Measurements from ENCODE around the gene EVC2.

The EVC2 gene

GRCh38 chr4:5650040-5650439 lies 58.3 kb downstream of the EVC2 start:
- TF ChIP-seq CTCF (IDR thresholded peaks at IDR 0.05; ENCODE audit: poor library complexity, severe bottlenecking), result no peak
- H3K9me3 ChIP-seq (ENCODE audit: severe bottlenecking), result no peaks in the 10 kb centered on the region
- ATAC-seq (ENCODE audit: low read depth) (no peak), DNase-seq (ENCODE audit: low spot score) (no peak)
- H3K4me1 ChIP-seq (ENCODE audit: insufficient read depth, poor library complexity, severe bottlenecking), result no peaks in the 10 kb centered on the region
- H3K4me3 ChIP-seq (ENCODE audit: severe bottlenecking), result no peak overlapping the region
- H3K27me3 ChIP-seq (ENCODE audit: insufficient read depth, poor library complexity, severe bottlenecking), result no peaks in the 10 kb centered on the region
- no peak overlapping the region for H3K27ac ChIP-seq (ENCODE audit: poor library complexity, severe bottlenecking)
- peaks cover 22% of the 10 kb centered on the region for H3K36me3 ChIP-seq (ENCODE audit: low read depth)

DNA sequence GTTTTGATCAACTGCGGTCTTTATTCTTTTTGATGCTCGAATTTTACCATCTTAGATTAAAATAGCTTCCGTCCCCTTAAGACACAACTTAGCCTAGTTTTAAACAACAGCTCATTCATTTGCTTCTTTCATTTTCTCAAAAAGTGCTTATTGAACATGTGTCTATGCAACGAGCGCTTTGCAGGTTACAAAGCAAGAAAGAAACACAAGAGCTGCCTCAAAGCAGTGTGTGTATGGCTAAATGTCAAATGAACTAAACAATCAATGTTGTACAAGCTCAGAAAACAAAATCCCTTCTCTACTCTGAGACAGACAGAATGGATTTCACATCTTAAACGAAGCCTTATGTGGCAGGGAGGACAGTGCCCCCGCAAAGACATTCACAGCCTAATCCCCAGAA lies 61.0 kb downstream of the EVC2 start:
- Histone ChIP-seq H3K36me3 (ENCODE audit: low read depth) (peaks cover 14% of the 10 kb centered on the region), H3K27ac (ENCODE audit: poor library complexity, severe bottlenecking) (no peak overlapping the region), H3K9me3 (ENCODE audit: severe bottlenecking) (no peaks in the 10 kb centered on the region), H3K27me3 (ENCODE audit: insufficient read depth, poor library complexity, severe bottlenecking) (no peaks in the 10 kb centered on the region), H3K4me3 (ENCODE audit: severe bottlenecking) (no peak overlapping the region), H3K4me1 (ENCODE audit: insufficient read depth, poor library complexity, severe bottlenecking) (no peaks in the 10 kb centered on the region)
- no peak for TF ChIP-seq CTCF (IDR thresholded peaks at IDR 0.05; ENCODE audit: poor library complexity, severe bottlenecking)
- ATAC-seq (ENCODE audit: low read depth) (no peak), DNase-seq (ENCODE audit: low spot score) (no peak)

- ATAC-seq (ENCODE audit: low read depth), result no peak
These were observed 68.3 kb downstream of the EVC2 start for GRCh38 chr4:5640096-5640495.

DNA sequence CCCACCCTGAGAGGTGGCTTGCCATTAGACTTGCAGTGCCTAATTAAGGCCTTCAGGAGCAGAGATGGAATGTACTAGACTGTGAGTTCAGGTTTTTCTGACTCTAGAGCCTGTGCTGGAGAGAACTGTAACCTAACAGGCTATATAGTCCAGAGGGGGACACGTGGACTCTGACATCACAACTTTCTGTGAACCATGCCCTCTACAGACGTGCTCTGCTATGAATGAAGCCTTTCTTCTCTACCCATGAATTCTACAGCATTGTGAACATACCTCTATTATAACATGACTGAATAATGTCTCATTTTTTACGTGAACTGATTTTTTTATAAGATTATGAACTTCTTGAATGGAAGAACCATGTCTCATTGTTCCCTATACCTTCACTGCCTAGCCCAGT lies 68.8 kb downstream of the EVC2 start:
- ATAC-seq (ENCODE audit: low read depth) (no peak), DNase-seq (ENCODE audit: low spot score) (no peak)
- peaks cover 33% of the 10 kb centered on the region for H3K4me1 ChIP-seq (ENCODE audit: insufficient read depth, poor library complexity, severe bottlenecking)
- H3K36me3 ChIP-seq (ENCODE audit: low read depth), result peaks cover 20% of the 10 kb centered on the region
- no peaks in the 10 kb centered on the region for H3K27me3 ChIP-seq (ENCODE audit: insufficient read depth, poor library complexity, severe bottlenecking)
- peak overlapping the region; percentile 93 for H3K27ac ChIP-seq (ENCODE audit: poor library complexity, severe bottlenecking)
- no peak overlapping the region for H3K4me3 ChIP-seq (ENCODE audit: severe bottlenecking)
- H3K9me3 ChIP-seq (ENCODE audit: severe bottlenecking), result no peaks in the 10 kb centered on the region
- no peak for TF ChIP-seq CTCF (IDR thresholded peaks at IDR 0.05; ENCODE audit: poor library complexity, severe bottlenecking)

More at GRCh38 chr4:5640096-5640495, 68.3 kb downstream of the EVC2 start:
- H3K36me3 ChIP-seq (ENCODE audit: low read depth), result peaks cover 20% of the 10 kb centered on the region
- no peak overlapping the region for H3K4me3 ChIP-seq (ENCODE audit: severe bottlenecking)
- no peak for DNase-seq (ENCODE audit: low spot score)
- H3K4me1 ChIP-seq (ENCODE audit: insufficient read depth, poor library complexity, severe bottlenecking), result peaks cover 33% of the 10 kb centered on the region
- no peaks in the 10 kb centered on the region for H3K27me3 ChIP-seq (ENCODE audit: insufficient read depth, poor library complexity, severe bottlenecking)
- no peaks in the 10 kb centered on the region for H3K9me3 ChIP-seq (ENCODE audit: severe bottlenecking)
- H3K27ac ChIP-seq (ENCODE audit: poor library complexity, severe bottlenecking), result no peak overlapping the region
- no peak for TF ChIP-seq CTCF (IDR thresholded peaks at IDR 0.05; ENCODE audit: poor library complexity, severe bottlenecking)

GRCh38 chr4:5638976-5639375 lies 69.4 kb downstream of the EVC2 start:
- H3K27me3 ChIP-seq (ENCODE audit: insufficient read depth, poor library complexity, severe bottlenecking), result no peaks in the 10 kb centered on the region
- peaks cover 20% of the 10 kb centered on the region for H3K36me3 ChIP-seq (ENCODE audit: low read depth)
- H3K27ac ChIP-seq (ENCODE audit: poor library complexity, severe bottlenecking), result peak overlapping the region; percentile 93
- DNase-seq (ENCODE audit: low spot score) (no peak), ATAC-seq (ENCODE audit: low read depth) (no peak)
- H3K4me3 ChIP-seq (ENCODE audit: severe bottlenecking), result no peak overlapping the region
- H3K4me1 ChIP-seq (ENCODE audit: insufficient read depth, poor library complexity, severe bottlenecking), result peaks cover 33% of the 10 kb centered on the region
- no peak for TF ChIP-seq CTCF (IDR thresholded peaks at IDR 0.05; ENCODE audit: poor library complexity, severe bottlenecking)
- no peaks in the 10 kb centered on the region for H3K9me3 ChIP-seq (ENCODE audit: severe bottlenecking)

Measured in RWPE2 (cell line).